ENCODE data around the gene NT5DC1. TPM values are rescaled to one million over a fixed set of nuclear protein-coding genes. Genes with fewer than 3 reads are reported as not detected.

Gene NT5DC1
- total and polyA plus RNA-seq, 10 of the 15 experiments (the other 5 are each of a cell fraction or from before 2014, with no cell fraction given), result 40.8 to 140 (median 66.8) TPM

DNA sequence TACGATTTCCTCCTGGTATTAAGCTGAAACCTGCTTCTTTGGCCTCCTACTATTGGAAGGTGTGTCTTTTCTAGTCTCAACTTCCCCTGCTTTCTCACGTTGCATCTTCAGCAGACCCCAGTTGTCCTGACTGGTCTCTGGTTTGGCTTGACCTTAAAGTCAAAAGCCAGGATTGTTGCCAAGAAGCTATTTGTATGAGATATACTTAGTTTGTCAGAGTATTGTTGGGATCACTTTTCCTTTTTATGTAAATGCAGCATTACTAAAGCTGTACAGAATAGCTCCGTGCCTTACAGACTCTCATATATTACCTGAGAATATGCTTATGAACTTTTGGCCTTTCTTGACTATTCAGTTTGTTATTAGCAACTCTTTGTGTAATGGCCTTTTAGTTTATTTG is 92.1 kb downstream of the NT5DC1 start:
- CTCF ChIA-PET, result interaction anchor here (0.6 kb wide), 1 partner anchor 37 kb away, joined by 4 read pairs; no protein-coding TSS in a partner anchor
- Histone ChIP-seq H3K4me2 (ENCODE audit: control insufficient read depth, insufficient read depth) (no peak overlapping the region), H3K79me2 (ENCODE audit: control insufficient read depth, insufficient read depth, low read length) (no peaks in the 10 kb centered on the region), H3K9me3 (replicated peaks; ENCODE audit: control insufficient read depth, insufficient read depth, low read length) (no peaks in the 10 kb centered on the region), H4K20me1 (ENCODE audit: control insufficient read depth, insufficient read depth) (no peaks in the 10 kb centered on the region), H3K36me3 (ENCODE audit: control insufficient read depth in 2 of 2, insufficient read depth in 2 of 2, low read length in 1 of 2) (peaks cover 0 to 8% of the 10 kb centered on the region in 2 experiments; a peak in 2 of 4 replicates), H3K27me3 (replicated peaks in 1 of 2; ENCODE audit: control insufficient read depth in 2 of 2, insufficient read depth in 2 of 2, low read length in 1 of 2) (no peaks in the 10 kb centered on the region), H3K9ac (ENCODE audit: control insufficient read depth, insufficient read depth, low read length) (no peak overlapping the region), H3K27ac (ENCODE audit: control insufficient read depth, insufficient read depth) (no peak overlapping the region), H3K4me3 (no peak overlapping the region), H3K4me1 (ENCODE audit: control insufficient read depth, insufficient read depth, low read length) (no peaks in the 10 kb centered on the region), H2AFZ (ENCODE audit: control insufficient read depth, low read depth, low read length) (no peak overlapping the region)
- DNase-seq (ENCODE audit: low read depth, low spot score) (no peak), ATAC-seq (no peak), FAIRE-seq (no peak)
- RAD21 ChIA-PET (ENCODE audit: unreplicated experiment), result no interaction called here
- 96% methylated on average over 3 of the region's 3 CpGs for WGBS (ENCODE audit: insufficient coverage, insufficient replicate concordance, low lambda C conversion rate, missing lambda C conversion rate)
- BruUV-seq (replicated peaks), result no TSS peak
- in situ Hi-C loops (cut with MboI), result no loop called here
- TF ChIP-seq IKZF1 (conservative IDR thresholded peaks at IDR 0.05), result no peak
- TF ChIP-seq, protein P1, sequence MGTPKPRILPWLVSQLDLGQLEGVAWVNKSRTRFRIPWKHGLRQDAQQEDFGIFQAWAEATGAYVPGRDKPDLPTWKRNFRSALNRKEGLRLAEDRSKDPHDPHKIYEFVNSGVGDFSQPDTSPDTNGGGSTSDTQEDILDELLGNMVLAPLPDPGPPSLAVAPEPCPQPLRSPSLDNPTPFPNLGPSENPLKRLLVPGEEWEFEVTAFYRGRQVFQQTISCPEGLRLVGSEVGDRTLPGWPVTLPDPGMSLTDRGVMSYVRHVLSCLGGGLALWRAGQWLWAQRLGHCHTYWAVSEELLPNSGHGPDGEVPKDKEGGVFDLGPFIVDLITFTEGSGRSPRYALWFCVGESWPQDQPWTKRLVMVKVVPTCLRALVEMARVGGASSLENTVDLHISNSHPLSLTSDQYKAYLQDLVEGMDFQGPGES (IDR thresholded peaks at IDR 0.05), result no peak
- TF ChIP-seq, protein P2, sequence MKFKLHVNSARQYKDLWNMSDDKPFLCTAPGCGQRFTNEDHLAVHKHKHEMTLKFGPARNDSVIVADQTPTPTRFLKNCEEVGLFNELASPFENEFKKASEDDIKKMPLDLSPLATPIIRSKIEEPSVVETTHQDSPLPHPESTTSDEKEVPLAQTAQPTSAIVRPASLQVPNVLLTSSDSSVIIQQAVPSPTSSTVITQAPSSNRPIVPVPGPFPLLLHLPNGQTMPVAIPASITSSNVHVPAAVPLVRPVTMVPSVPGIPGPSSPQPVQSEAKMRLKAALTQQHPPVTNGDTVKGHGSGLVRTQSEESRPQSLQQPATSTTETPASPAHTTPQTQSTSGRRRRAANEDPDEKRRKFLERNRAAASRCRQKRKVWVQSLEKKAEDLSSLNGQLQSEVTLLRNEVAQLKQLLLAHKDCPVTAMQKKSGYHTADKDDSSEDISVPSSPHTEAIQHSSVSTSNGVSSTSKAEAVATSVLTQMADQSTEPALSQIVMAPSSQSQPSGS (IDR thresholded peaks at IDR 0.05; ENCODE audit: low read length), result no peak
- TF ChIP-seq, protein P3, sequence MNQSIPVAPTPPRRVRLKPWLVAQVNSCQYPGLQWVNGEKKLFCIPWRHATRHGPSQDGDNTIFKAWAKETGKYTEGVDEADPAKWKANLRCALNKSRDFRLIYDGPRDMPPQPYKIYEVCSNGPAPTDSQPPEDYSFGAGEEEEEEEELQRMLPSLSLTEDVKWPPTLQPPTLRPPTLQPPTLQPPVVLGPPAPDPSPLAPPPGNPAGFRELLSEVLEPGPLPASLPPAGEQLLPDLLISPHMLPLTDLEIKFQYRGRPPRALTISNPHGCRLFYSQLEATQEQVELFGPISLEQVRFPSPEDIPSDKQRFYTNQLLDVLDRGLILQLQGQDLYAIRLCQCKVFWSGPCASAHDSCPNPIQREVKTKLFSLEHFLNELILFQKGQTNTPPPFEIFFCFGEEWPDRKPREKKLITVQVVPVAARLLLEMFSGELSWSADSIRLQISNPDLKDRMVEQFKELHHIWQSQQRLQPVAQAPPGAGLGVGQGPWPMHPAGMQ (IDR thresholded peaks at IDR 0.05; ENCODE audit: borderline replicate concordance), result no peak
- TF ChIP-seq SIN3A (IDR thresholded peaks at IDR 0.05; ENCODE audit: low read depth, low read length), result no peak
- no peak for TF ChIP-seq HDGF (IDR thresholded peaks at IDR 0.05)
- no peak for TF ChIP-seq TAF1 (IDR thresholded peaks at IDR 0.05; ENCODE audit: borderline replicate concordance, low read depth, low read length)
- no peak for TF ChIP-seq GABPA (IDR thresholded peaks at IDR 0.05; ENCODE audit: low read depth)
- SMC1A ChIA-PET (ENCODE audit: uncharacterized antibody, unreplicated experiment), result no interaction called here
- intact Hi-C loops (cut with micrococcal nuclease; ENCODE audit: unreplicated experiment), result no loop called here
- POLR2A ChIA-PET, result no interaction called here

Measured in GM12878 (cell line).